Activated gamma-delta T cell (primary cell): ENCODE results near the gene ARHGAP24.
"Not testable (repeated sequence)": the region's sequence is repeated elsewhere in the genome, so short reads cannot be mapped to it uniquely, and the experiment has no call there.

ENCODE experiments used
- DNase-seq: peaks from one replicate; lab custom pipeline; 2025; lab: John Stamatoyannopoulos, UW

Gene ARHGAP24

DNA sequence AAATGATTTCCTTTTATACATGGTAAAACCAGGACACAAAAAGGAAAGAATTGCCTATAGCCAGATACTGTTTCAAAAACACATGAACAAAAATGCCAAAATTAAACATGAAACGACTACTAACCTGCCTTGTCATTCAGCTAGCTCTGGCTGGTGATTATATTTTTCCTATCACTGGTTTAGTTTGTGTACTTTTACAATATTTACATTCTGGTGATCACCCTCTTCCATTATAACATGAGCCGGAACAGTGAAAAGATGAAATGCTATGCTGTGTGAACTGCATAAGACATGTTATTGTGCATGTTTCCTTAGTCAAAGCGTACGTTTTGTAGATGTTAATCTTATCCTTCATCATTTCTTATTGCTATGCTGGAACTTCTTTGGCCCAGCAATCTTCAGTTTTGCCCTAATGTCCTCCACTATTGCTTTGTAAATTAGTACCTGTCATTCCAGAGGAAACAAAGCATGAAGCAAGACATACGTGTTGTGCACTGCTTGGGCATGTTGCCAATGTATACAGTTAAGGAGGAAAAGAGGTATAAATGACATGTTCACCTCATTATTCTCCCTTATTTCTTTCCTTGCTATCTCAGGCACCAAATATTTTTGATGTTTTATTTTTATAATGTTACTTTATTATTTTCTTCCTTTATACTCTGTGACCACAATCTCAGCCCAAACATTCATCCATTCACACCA, 386.3 kb downstream of the ARHGAP24 start:
- DNase-seq: no peak

DNA sequence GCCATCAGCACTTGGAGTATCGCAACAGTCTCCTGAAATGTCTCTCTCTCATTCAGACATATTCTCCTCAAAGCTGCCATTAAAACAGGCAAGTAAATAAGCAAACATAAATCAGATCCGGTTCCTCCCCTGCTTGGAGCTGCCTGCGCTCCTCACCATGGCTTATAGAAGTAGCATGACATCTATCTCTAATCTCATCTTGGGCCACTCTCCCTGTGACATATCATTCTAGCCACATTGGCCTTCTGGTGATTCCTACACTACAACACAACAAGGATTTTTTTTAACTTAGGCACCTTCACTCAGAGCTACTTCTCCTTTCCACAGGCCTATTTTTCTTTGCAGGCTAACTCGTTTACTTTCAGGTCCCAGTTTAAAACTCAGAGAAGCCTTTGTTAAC, 387.9 kb downstream of the ARHGAP24 start:
- DNase-seq: no peak

DNA sequence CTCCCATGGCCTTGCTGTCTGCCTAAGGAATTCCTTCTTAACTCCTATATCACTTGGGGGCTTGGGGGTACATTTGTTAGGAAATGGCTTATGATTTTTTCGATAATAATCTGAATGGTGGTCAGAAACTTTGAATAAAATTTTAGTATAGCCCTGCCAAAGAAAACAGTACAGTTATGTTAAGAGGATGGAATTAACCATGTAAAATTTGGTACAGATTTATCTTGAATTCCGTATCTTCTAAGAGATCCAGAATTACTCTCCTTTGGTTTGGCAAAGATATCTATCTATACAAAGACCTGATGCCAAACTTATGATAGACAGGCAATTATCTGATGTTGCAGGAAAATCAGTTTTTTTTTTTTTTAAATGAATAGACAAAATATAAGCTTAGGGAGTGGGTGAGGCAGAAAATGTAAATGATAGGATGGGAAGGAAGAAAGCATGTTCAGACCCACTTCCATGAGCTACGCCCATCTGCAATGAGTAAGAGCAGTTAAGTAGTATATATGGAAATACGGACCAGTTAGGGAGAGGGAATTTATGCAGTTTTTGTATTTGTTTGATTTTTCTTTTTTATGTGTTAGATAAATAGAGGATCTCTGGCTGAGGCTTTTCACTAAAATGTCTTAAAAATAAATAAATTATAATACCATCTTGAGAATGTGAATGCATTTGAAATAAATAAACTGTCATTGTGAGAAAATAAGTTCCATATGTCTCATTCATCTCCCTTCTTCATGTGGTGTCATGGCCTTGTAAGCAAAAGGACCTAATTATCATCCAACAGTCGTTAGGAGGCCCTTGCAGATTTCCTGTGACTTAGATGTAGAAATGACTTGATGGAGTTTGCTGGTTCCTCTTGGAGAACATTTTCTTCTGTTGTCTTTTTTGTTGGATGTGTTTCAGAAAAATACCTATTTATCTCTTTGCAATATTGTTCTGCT, 389.6 kb downstream of the ARHGAP24 start:
- DNase-seq: no peak

DNA sequence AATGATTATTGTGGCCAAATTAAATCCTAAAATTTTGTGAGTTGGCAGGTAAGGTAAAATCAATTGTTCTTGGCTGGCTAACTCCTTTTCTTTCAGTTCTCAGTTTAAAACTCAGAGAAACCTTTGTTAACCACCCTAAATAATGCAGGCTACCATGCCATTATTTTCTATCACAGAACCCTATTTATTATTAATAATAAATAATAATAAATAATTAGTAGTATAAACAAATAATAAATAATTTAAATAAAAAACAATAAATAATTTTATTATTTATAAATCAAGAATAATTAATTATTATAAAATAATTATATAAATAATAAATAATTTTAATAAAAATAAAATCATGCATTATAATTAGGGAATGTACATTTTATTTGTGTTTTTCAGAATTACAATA, 390.3 kb downstream of the ARHGAP24 start:
- no peak for DNase-seq

DNA sequence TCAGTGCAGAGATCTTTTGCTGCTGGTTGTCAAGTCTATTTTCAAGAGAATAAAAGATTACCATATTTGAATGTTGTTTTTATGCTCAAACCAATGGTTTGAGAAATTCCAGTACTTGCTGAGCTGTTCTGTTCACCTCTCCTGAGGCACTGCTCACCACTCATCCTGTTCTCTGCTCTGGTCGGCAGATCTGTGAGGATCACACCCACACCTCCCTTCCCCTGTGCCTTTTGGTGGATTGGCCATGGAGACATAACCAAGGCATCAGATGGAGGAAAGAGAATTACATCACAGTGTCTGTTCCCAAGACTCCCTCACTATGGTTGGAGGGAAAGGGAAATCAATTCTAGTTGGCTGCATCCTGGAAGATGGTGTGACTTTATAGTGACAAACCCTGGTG, 391.6 kb downstream of the ARHGAP24 start:
- DNase-seq: no peak

DNA sequence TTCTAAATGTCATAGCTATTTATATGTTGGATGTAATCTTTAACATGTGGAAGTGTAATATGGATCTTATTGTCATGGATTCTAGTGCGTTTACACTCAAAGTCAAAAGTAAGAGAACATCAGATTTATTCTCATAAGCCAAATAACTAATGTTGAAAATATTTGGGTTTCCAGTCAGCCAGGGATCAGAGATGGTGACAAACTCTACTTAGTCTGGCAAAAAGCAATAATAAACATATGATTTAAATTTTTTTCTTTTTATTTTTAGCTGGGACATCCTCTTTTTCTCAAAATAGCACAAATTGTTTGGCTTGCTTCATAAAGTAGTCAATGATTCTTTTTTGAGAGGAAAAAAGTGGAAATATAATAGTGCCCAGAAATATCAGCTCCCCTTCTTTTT, 392.3 kb downstream of the ARHGAP24 start:
- DNase-seq: no peak

DNA sequence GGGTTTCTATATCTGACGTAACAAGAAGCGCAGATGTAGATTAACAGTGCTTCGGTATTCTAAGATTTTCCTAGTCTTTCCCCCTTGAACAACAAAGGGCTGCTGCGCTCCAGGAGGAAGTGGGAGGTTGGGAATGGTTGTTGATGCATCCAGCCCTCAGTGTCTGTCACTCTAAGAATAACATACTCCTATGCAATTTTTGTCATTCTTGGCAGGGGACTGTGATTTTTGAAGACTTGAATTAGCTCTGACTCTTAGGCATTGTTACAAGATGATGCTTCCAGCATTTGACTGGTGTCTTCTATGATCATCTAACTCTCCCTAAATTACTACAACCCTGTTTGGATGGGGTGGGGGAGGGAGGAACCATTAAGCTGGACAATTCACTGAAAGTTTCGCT, 394.2 kb downstream of the ARHGAP24 start:
- no peak for DNase-seq

DNA sequence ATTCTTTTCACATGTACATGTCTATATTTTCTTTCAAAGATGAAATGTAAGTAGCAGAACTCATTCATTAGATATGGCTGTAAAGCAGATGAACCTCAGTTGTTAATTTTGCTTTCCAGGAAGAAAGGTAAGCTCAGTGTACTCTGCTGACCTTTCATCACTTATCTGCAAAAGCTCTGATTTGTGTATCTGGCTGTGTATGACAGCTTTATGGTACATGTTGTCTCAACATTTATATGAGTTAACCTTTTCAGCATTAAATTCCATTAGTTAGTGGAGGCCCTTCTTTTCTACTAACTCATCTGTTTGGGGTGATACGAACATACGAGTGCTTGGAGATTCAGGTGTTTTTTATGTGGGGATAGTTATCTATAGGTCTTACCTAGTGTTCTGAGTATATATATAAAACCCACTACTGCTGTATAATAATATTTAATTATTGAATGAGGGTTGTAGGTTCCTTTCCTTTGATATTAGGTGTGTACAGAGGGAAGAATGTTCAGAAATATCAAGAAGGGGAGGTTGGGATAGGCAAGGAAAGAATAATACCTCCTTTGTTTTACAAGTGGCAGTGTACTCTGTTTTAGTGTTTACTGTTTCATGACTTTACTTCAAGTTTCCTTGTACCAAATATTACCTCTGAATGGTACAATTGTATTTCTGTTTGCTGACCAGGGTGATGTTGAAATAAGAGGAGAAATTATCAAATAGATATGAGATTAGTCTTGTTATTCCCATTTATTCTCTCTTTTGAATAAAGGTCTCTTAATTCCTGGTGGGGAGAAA, 395.5 kb downstream of the ARHGAP24 start:
- no peak for DNase-seq

DNA sequence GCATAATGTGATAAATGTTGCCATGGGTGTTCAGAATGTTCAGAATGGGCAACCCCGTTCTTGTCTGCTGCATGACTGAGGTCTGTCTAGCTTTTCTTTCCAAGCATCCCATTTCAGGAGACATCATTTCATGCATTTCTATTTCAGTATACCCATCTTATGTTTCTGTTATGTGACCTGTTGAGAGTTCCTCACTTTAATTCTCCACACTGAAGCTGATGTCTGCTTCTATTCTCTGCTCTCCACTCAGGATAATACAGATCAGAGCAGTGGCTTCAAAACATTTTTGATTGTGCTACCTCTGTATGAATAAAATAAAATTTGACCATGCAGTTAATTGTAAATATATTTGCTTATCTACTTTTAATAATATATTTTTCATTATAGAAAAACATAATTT, 398.6 kb downstream of the ARHGAP24 start:
- no peak for DNase-seq

DNA sequence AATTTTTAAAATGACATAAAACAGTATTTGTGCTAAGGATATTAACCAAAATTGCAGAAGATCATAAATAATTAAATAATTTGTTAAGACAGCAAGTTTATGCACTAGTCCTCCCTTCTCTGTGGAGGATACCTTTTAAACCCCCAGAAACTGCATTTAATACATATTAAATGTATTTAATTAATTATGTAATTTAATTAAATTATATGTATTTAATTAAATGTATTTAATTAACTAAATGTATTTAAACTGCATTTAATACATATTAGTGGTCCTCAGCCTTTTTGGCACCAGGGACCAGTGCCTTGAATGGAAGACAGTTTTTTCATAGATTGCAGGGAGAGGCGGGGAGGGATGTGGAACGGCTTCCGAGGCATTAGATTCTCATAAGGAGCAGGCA, 404.6 kb downstream of the ARHGAP24 start:
- DNase-seq: no peak

DNA sequence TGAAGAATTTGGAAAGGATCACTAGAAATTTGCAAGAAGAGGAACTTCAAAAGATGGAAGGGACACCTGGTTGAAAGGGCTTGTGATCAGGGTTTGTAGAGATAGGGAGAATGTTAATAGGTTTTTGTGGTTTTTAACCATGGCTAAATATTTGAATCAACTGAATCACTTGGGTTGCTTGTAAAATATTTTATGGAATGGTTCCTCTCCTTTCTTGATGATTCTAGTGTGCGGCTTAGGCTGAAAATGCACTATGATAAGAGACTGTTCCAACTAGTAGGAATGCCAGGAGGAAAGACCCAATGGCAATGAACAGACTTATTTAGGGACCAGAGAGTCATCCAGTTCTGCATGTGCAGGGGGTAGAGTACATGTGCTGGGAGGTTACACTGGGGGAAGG, 408.2 kb downstream of the ARHGAP24 start:
- DNase-seq: no peak

DNA sequence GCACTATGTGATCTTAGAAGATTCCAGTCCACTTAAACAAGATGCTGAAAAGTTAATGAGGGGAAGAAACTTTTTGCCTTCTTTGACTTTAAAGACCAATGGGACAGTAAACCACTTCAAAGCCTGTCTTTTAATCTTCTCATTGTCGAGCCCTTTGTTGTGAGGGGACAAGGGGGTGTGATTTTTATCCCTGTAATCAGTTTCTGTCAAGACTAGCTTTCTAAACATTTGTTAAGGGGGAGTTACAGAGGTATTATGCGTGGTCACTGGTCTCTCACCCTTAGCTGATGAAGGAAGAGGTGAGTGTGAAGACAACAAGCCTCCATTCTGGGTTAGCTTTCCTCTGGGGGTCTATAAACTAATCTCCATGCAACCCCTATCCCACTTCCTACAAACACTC, 409.3 kb downstream of the ARHGAP24 start:
- DNase-seq: no peak

DNA sequence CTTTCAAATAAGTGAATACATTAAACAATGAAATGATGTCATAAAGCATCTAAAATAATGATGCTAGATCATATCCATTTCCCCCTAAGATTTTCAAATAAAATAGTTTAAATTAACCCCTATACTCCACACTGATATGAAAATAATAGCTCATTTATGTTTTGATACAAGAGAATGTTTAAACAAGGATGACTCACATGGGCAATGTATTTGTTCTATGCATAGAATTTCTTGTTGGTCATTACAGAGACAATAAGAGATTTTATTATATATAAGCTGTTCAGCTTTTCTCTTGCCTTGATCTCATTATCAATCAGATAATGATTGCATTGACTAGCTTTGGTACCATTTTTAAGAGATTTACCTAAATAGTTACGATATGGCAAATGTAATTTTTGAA, 411.7 kb downstream of the ARHGAP24 start:
- DNase-seq: no peak

DNA sequence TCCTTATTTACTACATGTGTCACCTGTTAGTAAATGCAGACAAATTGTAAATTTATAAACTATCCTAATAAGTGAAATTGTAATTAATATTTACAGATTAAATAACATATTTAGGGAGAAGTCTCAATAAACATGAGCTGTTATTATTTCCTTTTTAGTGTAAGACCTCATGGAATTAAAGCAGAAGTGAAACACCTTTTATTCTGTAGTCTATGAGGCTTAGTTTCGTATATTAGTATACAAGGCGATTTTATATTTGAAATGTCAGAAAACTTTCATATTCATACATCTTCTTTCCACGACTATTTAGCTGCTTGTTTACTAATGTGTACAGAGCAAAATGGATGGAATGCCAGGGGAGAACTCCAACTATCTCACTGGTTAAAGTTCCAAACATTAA, 414.4 kb downstream of the ARHGAP24 start:
- DNase-seq: no peak

DNA sequence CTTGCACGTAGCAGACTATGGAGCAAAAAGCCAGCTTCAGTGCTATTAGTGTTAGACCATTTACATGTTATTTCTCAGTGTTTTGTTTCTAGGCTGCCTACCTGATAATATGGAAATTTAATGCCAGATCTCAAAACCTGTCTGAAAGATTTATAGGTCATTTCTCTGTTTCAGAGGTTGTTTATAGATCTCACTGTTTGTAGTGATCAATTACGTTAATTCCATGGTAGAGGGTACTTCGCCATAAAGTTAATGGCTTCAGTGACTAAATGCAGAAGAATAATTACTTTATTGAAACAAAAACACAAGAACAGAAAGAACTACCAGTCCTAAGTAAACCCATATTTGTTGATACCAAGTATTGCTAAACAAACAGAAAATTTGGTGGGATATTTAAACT, 420.8 kb downstream of the ARHGAP24 start:
- no peak for DNase-seq

DNA sequence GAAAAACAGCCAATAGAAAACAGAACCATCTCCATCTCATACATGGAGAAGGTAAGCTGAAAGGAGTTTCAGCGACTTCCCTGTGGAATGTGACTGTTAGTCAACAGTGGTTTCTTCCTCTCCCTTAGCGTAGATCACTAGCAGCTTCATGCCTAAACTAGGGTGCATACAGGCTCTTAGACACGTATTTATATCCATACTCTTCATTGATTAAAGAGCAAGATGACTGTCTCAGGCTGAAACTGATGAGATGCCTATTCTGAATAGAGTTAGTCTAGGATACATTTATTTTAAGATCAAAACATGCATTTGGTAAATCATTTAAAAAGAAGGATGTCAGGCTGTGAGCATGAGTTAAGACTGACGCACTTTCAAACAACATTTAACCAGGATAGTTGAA, 423.3 kb downstream of the ARHGAP24 start:
- no peak for DNase-seq

DNA sequence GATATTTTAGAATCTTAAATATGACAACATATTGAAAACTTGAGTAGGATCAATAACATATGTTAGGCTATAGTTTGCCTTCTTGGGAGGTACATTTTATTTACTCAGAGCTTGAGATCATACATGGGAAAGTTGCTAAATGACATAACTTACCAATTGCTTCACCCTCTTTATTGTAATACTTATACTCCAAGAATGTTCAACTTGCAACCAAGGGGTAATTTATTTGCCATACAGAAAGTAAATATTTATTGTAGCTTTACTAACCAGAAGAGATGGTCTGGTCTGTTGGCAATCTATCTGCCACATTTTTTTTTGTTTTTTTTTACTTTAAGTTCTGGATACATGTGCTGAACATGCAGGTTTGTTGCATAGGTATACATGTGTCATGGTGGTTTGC, 426.6 kb downstream of the ARHGAP24 start:
- no peak for DNase-seq

DNA sequence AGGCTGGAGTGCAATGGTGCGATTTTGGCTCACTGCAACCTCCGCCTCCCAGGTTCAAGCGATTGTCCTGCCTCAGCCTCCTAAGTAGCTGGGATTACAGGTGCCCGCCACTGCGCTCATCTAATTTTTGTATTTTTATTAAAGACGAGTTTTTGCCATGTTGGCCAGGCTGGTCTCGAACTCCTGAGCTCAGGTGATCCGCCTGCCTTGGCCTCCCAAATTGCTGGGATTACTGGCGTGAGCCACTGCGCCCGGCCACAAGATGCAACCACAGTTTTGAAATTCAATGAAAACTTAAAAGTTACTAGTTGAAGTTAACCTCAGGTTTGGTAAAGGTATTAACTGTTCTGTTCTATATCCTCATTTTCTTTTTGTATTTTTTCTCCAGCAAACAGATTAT, 427.7 kb downstream of the ARHGAP24 start:
- DNase-seq: not testable (repeated sequence)

DNA sequence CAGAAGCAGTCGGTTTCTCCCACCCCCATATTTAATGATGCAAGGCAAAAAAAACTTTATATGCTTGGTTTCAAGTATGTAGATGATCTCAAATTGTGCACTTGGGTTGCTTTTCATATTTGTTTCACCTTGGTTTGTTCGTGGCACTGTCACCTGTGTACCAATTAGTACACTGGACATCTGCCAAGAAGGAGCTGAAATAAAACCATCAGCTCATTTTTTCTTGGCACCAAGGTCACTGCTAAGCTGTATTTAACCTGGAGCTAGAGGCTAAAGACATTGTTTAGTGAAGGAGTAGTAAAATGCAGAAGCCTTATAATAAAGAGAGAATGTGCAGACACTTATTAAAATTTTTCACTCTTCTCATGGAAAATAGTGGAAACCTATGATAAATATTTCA, 430.8 kb downstream of the ARHGAP24 start:
- no peak for DNase-seq

DNA sequence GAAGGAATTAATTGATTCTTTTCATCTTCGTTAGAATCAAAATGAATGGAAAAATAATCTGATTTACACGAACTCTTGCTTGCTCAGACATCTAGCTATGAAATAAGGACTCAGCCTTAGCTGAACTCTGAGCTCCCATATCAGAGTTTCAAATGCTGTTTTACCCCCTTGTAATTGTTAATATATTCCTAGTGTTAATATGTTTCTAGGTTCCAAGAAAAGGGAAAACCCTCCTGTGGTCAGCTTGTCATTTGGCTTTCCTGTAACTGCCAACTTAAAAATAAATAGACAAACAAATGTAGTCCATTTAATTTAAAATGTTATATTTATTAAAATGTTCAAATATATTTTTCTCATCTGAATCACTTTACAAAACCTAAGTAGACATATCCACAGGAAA, 432.1 kb downstream of the ARHGAP24 start:
- DNase-seq: no peak

DNA sequence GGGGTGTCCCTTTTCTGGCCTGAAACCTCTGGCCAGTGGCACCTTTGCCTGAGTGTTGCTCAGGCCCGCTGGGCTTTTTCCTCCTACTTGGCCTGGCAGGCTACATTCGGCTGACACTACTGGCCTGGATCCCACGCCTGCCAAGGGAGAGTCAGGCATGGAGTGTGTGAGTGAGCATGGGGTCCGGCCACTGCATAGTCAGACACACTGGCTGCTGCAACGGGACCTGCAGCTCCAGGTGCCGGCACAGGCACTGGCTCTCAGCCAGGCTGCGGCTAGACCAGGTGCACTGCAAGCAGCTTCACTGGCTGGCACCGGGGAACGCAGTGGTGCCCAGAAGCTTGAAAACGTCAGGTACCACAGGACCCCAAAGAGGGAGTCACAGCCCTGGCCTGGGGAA, 434.9 kb downstream of the ARHGAP24 start:
- DNase-seq: no peak

DNA sequence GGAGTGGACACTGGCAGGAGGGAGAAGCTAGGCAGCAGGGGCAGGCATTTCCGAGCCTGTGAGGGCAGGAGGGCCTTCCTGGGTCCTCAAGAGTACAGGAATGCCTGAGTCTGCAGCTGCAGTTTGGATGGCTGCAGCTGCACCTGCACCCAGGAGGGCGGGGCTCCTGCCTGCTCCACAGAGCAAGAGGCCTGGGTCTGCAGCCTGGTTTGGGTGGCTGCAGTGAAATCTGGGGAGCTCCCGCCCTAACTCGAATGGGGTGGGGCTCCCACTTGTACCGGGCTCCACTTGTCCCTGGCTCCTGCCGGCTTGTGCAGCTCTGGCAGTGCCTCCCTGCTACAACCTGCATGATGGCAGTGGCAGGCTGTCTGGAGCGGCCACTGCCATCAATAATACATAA, 436.0 kb downstream of the ARHGAP24 start:
- no peak for DNase-seq
